GM19328 (cell line): ENCODE measurements around the gene SPNS1.
A peak's percentile ranks its signal among the peaks of the same experiment; 100 is the strongest.
"Not testable (repeated sequence)": the region's sequence is repeated elsewhere in the genome, so short reads cannot be mapped to it uniquely, and the experiment has no call there.

Source experiments
- ATAC-seq: cut with Tn5 transposase; IDR thresholded peaks from one replicate; pipeline ENCODE4 v1.9.1; 2021; ENCODE audit warnings: mild to moderate bottlenecking, moderate library complexity; ENCODE audit not compliant: unreplicated experiment

The SPNS1 gene

DNA sequence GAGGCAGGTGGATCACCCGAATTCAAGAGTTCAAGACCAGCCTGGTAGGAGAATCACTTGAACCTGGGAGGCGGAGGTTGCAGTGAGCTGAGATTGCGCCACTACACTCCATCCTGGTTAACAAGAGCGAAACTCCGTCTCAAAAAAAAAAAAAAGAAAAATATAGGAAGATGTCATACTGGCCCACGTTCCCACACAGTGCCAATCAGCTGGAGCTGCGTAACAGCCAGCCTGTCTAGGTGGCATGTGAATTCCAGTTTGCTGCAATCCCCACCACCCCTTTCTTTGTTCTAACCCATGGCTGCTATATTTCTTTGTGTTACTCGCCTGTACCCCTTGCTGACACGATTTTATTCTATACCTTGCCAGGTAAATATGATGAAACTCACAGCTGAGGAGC, 16.4 kb upstream of the SPNS1 start:
- no peak for ATAC-seq

DNA sequence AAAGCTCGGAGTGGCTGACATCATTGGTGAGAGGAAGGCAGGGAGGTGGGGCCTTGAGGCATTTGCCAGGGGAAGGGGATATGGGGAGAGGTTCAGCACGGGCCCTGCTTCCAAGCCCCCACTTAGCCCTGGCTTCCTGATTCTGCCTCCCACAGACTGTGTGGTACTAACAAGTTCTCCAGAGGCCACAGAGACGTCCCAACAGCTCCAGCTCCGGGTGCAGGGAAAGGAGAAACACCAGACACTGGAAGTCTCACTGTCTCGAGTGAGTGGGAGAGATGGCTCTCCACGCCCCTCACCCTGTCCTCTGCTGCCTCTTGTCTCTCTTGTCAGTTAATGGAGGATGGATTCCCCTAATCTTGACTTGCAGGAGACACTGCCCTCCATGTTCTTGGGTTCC, 15.7 kb upstream of the SPNS1 start:
- ATAC-seq, result no peak

GRCh38 chr16:28964072-28964471, 10.5 kb upstream of the SPNS1 start:
- no peak for ATAC-seq

- no peak for ATAC-seq
These were observed 10.1 kb upstream of the SPNS1 start for GRCh38 chr16:28964496-28964895.

DNA sequence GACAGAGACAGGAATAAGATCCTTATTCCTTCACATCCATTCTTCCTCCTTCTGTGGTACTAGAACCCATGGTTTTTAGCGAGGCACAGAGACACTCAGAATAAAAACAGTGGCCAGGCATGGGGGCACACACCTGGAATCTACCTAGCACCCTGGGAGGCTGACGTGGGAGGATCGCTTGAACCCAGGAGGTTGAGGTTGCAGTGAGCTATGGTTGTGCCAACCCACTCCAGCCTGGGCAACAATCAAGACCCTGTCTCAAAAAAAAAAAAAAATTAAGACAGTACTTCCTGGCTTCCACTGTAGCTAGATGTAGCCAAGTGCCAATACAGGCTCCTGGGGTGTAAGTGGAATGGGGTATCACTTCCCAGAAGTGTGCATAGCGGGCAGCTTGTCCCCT, 7.4 kb upstream of the SPNS1 start:
- no peak for ATAC-seq

DNA sequence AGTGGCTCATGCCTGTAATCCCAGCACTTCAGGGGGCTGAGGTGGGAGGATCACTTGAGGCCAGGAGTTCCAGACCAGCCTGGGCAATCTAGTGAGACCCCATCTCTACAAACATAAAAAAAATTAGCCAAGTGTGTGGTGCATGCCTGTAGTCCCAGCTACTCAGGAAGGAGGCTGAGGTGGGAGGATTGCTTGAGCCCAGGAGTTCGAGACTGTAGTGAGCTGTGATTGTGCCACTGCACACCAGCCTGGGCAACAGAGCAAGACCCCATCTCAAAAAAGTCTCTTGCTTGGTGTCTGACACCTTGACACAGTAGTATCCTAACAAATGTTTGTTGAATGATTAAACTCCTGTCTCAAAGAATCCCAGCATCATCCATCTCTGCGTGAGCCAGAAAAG, 4.9 kb upstream of the SPNS1 start:
- not testable (repeated sequence) for ATAC-seq

- ATAC-seq, result peak; percentile 22
These were observed 556 bp upstream of the SPNS1 start for GRCh38 chr16:28974007-28974436.

DNA sequence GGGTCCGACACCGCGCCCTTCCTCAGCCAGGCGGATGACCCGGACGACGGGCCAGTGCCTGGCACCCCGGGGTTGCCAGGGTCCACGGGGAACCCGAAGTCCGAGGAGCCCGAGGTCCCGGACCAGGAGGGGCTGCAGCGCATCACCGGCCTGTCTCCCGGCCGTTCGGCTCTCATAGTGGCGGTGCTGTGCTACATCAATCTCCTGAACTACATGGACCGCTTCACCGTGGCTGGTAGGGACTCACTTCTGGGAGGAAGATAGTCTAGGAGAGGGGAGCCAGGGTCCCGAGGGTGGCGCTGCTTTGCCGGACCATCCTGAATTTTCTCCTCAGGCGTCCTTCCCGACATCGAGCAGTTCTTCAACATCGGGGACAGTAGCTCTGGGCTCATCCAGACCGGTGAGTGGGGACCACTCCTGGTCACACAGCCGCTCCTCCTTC, 601 bp downstream of the SPNS1 start:
- ATAC-seq, result no peak

DNA sequence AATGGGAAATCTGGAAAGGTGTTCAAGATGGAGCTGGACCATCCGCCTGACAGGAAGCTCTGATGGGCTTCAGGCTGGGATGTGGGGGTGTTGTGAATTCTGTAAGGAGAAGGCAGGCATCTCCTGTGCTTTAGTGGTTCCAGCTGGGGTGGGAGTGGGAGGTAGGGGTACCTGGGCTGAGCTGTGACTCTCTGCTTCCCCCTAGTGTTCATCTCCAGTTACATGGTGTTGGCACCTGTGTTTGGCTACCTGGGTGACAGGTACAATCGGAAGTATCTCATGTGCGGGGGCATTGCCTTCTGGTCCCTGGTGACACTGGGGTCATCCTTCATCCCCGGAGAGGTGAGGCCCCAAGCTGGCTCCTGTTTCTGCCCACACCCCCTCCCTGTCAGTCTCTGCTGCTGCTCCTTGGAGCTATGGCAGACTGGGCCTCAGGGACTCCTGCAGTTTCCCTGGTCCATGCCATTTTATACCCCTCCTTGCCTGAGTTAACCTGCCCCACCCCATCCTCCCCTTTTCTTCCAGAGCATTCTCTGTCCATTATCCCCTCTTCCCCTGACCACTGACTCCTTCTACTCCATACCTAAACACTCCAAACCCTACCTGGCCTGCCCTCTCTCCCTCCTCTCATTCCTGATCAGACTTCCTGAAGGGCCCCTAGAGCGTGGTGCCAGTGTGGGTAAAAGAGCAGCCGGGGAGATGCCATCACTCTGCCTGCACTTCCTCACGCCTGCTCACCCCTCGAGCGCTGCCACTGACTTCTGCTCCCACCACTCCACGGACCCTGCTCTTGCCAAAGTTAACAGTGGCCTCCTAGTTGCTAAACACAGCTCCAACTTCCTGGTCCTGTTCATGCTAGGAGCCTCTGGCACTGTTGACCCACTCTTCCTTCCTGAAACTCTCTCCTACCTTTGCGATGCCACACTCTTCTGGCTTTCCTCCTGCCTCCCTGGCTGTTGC, 3.4 kb downstream of the SPNS1 start:
- ATAC-seq, result no peak

- ATAC-seq, result not testable (repeated sequence)
These were observed 5.8 kb downstream of the SPNS1 start for GRCh38 chr16:28980330-28980729.

GRCh38 chr16:28980929-28981328, 6.4 kb downstream of the SPNS1 start:
- ATAC-seq, result no peak

GRCh38 chr16:28981517-28981916, 6.9 kb downstream of the SPNS1 start:
- ATAC-seq, result no peak

DNA sequence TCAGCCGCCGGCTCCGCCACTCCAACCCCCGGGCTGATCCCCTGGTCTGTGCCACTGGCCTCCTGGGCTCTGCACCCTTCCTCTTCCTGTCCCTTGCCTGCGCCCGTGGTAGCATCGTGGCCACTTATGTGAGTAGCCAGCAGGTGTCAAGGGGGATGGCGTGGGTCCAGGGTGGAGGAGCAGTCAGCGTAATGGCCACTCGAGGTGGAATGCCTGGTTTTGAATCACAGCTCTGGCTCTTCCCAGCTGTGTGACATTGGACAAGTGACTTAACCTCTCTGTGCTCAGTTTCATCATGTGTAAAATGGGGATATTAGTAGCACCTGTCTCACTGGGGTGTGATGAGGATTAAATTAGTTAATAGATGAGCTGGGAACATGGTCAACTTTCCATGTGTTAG, 7.8 kb downstream of the SPNS1 start:
- ATAC-seq, result no peak

GRCh38 chr16:28982949-28983348, 8.4 kb downstream of the SPNS1 start:
- no peak for ATAC-seq

GRCh38 chr16:28983644-28984043, 9.1 kb downstream of the SPNS1 start:
- no peak for ATAC-seq

DNA sequence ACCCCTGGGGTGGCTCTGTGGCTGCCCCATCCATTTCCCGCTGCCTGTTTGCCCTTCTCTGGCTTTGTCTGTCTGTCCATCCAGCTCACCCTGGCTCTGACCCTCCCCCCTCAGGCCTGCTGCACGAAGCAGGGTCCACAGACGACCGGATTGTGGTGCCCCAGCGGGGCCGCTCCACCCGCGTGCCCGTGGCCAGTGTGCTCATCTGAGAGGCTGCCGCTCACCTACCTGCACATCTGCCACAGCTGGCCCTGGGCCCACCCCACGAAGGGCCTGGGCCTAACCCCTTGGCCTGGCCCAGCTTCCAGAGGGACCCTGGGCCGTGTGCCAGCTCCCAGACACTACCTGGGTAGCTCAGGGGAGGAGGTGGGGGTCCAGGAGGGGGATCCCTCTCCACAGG, 9.5 kb downstream of the SPNS1 start:
- no peak for ATAC-seq

DNA sequence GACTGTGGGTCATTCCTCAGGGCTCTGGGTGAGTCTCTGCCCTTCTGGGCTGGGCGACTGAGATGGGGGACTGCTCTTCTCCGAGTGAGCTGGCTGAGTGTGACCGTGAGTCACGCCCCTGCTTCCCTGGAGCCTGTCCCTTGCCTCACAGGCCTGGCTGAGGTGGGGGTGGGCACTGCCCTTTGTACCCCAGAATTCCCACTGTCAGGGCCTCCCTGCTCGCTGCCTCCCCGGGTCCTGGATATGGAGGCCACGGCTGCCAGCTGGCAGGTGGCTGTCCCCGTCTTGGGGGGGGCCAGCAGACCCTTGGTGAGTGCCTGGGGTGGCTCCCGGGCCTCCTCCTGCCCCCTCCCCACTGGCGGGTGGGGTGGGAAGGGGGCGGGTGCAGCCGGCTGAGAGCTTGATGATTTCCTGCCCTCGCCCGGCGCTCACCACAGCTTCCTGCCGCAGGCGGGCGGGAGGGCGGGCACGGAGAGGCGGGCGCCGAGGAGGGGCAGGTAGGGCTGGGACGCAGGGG, 10.1 kb downstream of the SPNS1 start, which contains the start of gene LAT:
TSS of gene LAT (plus strand) at position 434 of the 517 bp plus-strand sequence. CDS start 366 bp downstream, outside the sequence.
- ATAC-seq, result no peak

DNA sequence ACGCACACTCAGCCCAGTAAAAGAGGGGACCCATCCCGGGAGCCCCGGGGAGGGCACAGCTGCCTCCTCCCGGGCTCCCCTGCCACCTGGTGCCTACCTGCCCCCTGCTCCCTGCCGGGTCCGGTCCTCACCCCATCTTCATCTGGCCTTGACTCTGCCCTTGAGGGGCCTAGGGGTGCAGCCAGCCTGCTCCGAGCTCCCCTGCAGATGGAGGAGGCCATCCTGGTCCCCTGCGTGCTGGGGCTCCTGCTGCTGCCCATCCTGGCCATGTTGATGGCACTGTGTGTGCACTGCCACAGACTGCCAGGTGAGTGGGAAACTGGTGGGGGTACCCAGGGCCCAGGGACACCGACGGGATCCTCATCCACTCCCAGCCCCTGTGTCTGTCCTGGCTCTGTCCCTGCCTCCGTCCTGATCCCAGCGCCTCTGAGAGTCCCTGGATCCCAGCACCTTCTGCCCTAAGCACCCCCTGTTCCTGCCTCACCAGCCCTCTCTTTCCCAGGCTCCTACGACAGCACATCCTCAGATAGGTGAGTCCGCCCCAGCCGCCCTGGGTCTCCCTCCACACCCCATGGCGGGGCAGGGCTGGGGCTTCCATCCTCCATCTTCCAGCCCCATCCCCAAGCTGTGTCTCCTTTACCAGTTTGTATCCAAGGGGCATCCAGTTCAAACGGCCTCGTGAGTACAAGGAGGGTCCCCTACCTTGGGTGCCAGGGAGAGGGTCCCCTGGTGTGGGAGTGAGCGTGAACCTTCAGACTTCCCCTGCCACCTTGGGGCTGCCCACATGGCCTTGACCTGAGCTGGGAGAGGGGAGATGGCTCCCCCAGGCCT, 10.8 kb downstream of the SPNS1 start:
- ATAC-seq, result no peak

- no peak for ATAC-seq
These were observed 11.5 kb downstream of the SPNS1 start for GRCh38 chr16:28986046-28986445.

GRCh38 chr16:28986492-28986891, 11.9 kb downstream of the SPNS1 start:
- ATAC-seq, result no peak

DNA sequence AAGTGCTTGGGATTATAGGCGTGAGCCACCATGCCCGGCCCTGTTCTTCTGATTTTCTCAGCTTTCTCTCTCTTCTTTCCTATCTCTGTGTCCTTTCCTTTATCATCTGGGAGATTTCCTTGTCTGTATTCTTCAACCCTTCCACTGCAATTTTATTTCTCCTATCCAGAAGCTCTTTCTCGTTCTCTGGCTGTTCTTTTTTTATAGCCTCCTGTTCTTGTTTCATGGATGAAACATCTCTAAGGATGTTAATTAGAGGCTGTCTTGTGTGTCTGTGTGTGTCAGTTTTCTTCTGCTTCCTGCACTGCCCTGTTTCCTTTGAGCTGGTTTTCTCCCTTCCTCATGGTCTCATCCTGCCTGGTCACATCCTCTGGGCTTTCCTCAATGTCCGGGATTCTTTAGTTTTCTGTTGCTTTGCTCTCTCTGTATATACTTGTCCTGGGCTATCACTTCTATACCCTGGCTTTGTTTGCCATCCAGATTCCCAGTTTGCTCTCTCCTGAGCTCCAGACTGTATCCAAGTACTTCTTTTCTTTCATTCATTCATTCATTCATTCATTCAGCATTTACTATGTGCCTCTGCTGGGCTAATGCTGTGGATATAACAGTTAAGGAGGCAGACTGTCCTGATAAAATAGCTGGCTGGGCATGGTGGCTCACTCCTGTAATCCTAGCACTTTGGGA, 12.7 kb downstream of the SPNS1 start:
- ATAC-seq, result no peak
